Measurements from ENCODE around the gene GFI1B.

Gene GFI1B

GRCh38 chr9:133008406-133008805 lies 29.9 kb downstream of the GFI1B start:
- TF ChIP-seq CTCF (IDR thresholded peaks at IDR 0.05; ENCODE audit: low read depth, low read length), result no peak
- H3K4me3 ChIP-seq (ENCODE audit: low read depth, low read length), result no peak overlapping the region
- no peak for DNase-seq (ENCODE audit: low read depth, low spot score)
- in situ Hi-C loops (cut with HindIII; ENCODE audit: low sequenced_read_pairs), result no loop called here

GRCh38 chr9:133008824-133009223 lies 30.3 kb downstream of the GFI1B start:
- no peak for TF ChIP-seq CTCF (IDR thresholded peaks at IDR 0.05; ENCODE audit: low read depth, low read length)
- in situ Hi-C loops (cut with HindIII; ENCODE audit: low sequenced_read_pairs), result no loop called here
- H3K4me3 ChIP-seq (ENCODE audit: low read depth, low read length), result no peak overlapping the region
- no peak for DNase-seq (ENCODE audit: low read depth, low spot score)

GRCh38 chr9:133009906-133010582 lies 31.6 kb downstream of the GFI1B start:
- TF ChIP-seq CTCF (IDR thresholded peaks at IDR 0.05; ENCODE audit: low read depth, low read length), result no peak
- DNase-seq (ENCODE audit: low read depth, low spot score), result no peak
- no peak overlapping the region for H3K4me3 ChIP-seq (ENCODE audit: low read depth, low read length)
- in situ Hi-C loops (cut with HindIII; ENCODE audit: low sequenced_read_pairs), result no loop called here

GRCh38 chr9:133014696-133015095 lies 36.2 kb downstream of the GFI1B start:
- DNase-seq (ENCODE audit: low read depth, low spot score), result no peak
- no peak for TF ChIP-seq CTCF (IDR thresholded peaks at IDR 0.05; ENCODE audit: low read depth, low read length)
- H3K4me3 ChIP-seq (ENCODE audit: low read depth, low read length), result no peak overlapping the region
- in situ Hi-C loops (cut with HindIII; ENCODE audit: low sequenced_read_pairs), result no loop called here

- DNase-seq (ENCODE audit: low read depth, low spot score), result no peak
- TF ChIP-seq CTCF (IDR thresholded peaks at IDR 0.05; ENCODE audit: low read depth, low read length), result no peak
- in situ Hi-C loops (cut with HindIII; ENCODE audit: low sequenced_read_pairs), result no loop called here
- H3K4me3 ChIP-seq (ENCODE audit: low read depth, low read length), result no peak overlapping the region
These were observed 44.8 kb downstream of the GFI1B start for GRCh38 chr9:133023117-133023890.

- H3K4me3 ChIP-seq (ENCODE audit: low read depth, low read length), result no peak overlapping the region
- no peak for DNase-seq (ENCODE audit: low read depth, low spot score)
- in situ Hi-C loops (cut with HindIII; ENCODE audit: low sequenced_read_pairs), result no loop called here
- no peak for TF ChIP-seq CTCF (IDR thresholded peaks at IDR 0.05; ENCODE audit: low read depth, low read length)
These were observed 47.9 kb downstream of the GFI1B start for GRCh38 chr9:133026426-133026825.
